GM18508 (cell line): ENCODE data around the gene SCYGR2.
"Not testable (repeated sequence)": the region's sequence is repeated elsewhere in the genome, so short reads cannot be mapped to it uniquely, and the experiment has no call there.

ENCODE experiments used
- ATAC-seq: cut with Tn5 transposase; IDR thresholded peaks from one replicate; pipeline ENCODE4 v1.9.1; 2021; ENCODE audit warnings: moderate number of reproducible peaks; ENCODE audit not compliant: insufficient read depth, unreplicated experiment

The SCYGR2 gene

GRCh38 chr2:227598835-227599503, at the start of gene SCYGR2:
Gene SCYGR2, plus strand, starts transcription at chr2:227598893. Its CDS starts 0 bp downstream, at chr2:227598893.
- not testable (repeated sequence) for ATAC-seq

GRCh38 chr2:227551836-227552235, 46.9 kb upstream of the SCYGR2 start:
- no peak for ATAC-seq

- ATAC-seq = no peak
Observed at GRCh38 chr2:227562581-227562980, 36.1 kb upstream of the SCYGR2 start.

GRCh38 chr2:227565080-227565479, 33.6 kb upstream of the SCYGR2 start:
- ATAC-seq = no peak

GRCh38 chr2:227566012-227566411, 32.7 kb upstream of the SCYGR2 start:
- ATAC-seq = no peak

GRCh38 chr2:227568852-227569169, 29.9 kb upstream of the SCYGR2 start:
- ATAC-seq = no peak

- no peak for ATAC-seq
Observed at GRCh38 chr2:227570615-227571014, 28.1 kb upstream of the SCYGR2 start.

GRCh38 chr2:227576110-227576509, 22.6 kb upstream of the SCYGR2 start:
- ATAC-seq = no peak

- ATAC-seq = no peak
Observed at GRCh38 chr2:227576812-227577211, 21.9 kb upstream of the SCYGR2 start.

- no peak for ATAC-seq
Observed at GRCh38 chr2:227577555-227577954, 21.1 kb upstream of the SCYGR2 start.

- no peak for ATAC-seq
Observed at GRCh38 chr2:227578642-227579041, 20.1 kb upstream of the SCYGR2 start.

GRCh38 chr2:227579791-227580190, 18.9 kb upstream of the SCYGR2 start:
- ATAC-seq = no peak

GRCh38 chr2:227582369-227582768, 16.3 kb upstream of the SCYGR2 start:
- no peak for ATAC-seq

GRCh38 chr2:227592694-227593387, 5.9 kb upstream of the SCYGR2 start:
- ATAC-seq = peak; percentile 85

- ATAC-seq = no peak
Observed at GRCh38 chr2:227595797-227596196, 2.9 kb upstream of the SCYGR2 start.

- no peak for ATAC-seq
Observed at GRCh38 chr2:227597036-227597435, 1.7 kb upstream of the SCYGR2 start.

- no peak for ATAC-seq
Observed at GRCh38 chr2:227597998-227598397, 695 bp upstream of the SCYGR2 start.

GRCh38 chr2:227602358-227602757, 3.7 kb downstream of the SCYGR2 start:
- no peak for ATAC-seq

- no peak for ATAC-seq
Observed at GRCh38 chr2:227606476-227606875, 7.8 kb downstream of the SCYGR2 start.

GRCh38 chr2:227607941-227608340, 9.2 kb downstream of the SCYGR2 start:
- no peak for ATAC-seq

GRCh38 chr2:227608561-227609338, 10.1 kb downstream of the SCYGR2 start:
- ATAC-seq = no peak
